ENCODE data around the gene DPF1.

DPF1 gene

GRCh38 chr19:38163419-38164290 lies 60.4 kb downstream of the DPF1 start:
- DNase-seq (ENCODE audit: low read depth), result no peak

GRCh38 chr19:38162632-38163031 lies 61.4 kb downstream of the DPF1 start:
- no peak for DNase-seq (ENCODE audit: low read depth)

DNA sequence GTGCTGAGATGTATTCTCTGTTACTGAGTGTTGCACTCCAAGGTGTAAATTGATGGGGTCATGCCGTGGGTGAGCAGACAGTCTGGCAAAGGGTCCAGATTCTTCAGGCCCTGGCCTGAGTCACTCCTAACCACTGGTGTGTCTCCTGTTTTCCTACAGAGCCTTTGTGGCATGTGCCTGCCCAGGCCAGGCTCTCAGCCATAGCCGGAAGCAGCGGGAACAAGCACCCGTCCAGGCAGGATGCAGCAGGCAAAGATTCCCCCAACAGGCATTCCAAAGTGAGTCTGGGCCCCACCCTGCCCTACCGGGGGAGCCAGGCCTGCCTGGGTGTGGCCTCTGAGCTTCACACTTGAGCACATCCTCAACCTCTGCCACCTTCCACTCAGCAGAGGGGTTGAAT lies 61.9 kb downstream of the DPF1 start:
- DNase-seq (ENCODE audit: low read depth), result no peak

Data from stimulated activated CD8-positive, alpha-beta memory T cell treated with anti-CD3 and anti-CD28 coated beads, Interleukin-12 subunit alpha, Interleukin-12 subunit beta, amount 100 ng/mL, for 4 hours (primary cell).